ENCODE data around the gene DNAJC3.

DNA sequence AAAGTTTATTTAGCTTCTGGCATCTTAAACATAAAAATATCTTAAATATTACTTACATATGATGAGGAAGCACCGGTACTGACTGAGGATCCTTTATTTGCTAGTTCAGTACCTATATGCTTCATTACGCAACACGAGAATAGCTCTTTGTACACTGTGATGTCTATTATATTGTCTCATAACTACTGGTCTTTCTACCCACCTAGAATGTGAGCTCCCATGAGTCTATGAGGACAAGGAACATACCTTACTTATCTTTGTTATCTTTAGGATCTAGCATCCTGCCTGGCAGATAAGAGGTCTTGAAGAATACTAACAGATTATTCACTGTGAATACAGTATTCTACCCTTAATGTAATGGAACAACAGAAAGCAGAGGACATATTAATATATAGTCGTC, 124.9 kb downstream of the DNAJC3 start:
- TF ChIP-seq, protein P1, sequence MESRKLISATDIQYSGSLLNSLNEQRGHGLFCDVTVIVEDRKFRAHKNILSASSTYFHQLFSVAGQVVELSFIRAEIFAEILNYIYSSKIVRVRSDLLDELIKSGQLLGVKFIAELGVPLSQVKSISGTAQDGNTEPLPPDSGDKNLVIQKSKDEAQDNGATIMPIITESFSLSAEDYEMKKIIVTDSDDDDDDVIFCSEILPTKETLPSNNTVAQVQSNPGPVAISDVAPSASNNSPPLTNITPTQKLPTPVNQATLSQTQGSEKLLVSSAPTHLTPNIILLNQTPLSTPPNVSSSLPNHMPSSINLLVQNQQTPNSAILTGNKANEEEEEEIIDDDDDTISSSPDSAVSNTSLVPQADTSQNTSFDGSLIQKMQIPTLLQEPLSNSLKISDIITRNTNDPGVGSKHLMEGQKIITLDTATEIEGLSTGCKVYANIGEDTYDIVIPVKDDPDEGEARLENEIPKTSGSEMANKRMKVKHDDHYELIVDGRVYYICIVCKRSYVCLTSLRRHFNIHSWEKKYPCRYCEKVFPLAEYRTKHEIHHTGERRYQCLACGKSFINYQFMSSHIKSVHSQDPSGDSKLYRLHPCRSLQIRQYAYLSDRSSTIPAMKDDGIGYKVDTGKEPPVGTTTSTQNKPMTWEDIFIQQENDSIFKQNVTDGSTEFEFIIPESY (CRISPR knock-in tag; IDR thresholded peaks at IDR 0.05), result no peak
- TF ChIP-seq SOX5 (CRISPR knock-in tag; IDR thresholded peaks at IDR 0.05; ENCODE audit: borderline replicate concordance) (no peak), RAD21 (CRISPR knock-in tag; IDR thresholded peaks at IDR 0.05) (no peak)
